GM19438 (cell line): ENCODE data around the gene SLC22A8.
"Not testable (repeated sequence)": the region's sequence is repeated elsewhere in the genome, so short reads cannot be mapped to it uniquely, and the experiment has no call there.

Experiments used
- ATAC-seq: cut with Tn5 transposase; IDR thresholded peaks from one replicate; pipeline ENCODE4 v1.9.1; 2021; ENCODE audit warnings: low read depth; ENCODE audit not compliant: unreplicated experiment

SLC22A8 gene

GRCh38 chr11:63015521-63016215 lies at the start of gene SLC22A8:
SLC22A8 (minus strand) TSS chr11:63015841; CDS start chr11:63014958, 883 bp downstream.
- ATAC-seq: no peak

GRCh38 chr11:63046203-63046602 lies 30.6 kb upstream of the SLC22A8 start:
- ATAC-seq: not testable (repeated sequence)

GRCh38 chr11:63042596-63042995 lies 27.0 kb upstream of the SLC22A8 start:
- no peak for ATAC-seq

- no peak for ATAC-seq
These were observed 16.8 kb upstream of the SLC22A8 start for GRCh38 chr11:63032457-63032856.

- ATAC-seq: no peak
These were observed 8.4 kb upstream of the SLC22A8 start for GRCh38 chr11:63023841-63024648.

GRCh38 chr11:63023222-63023814 lies 7.7 kb upstream of the SLC22A8 start:
- ATAC-seq: no peak

GRCh38 chr11:63022441-63022840 lies 6.8 kb upstream of the SLC22A8 start:
- ATAC-seq: no peak

GRCh38 chr11:63020671-63021291 lies 5.1 kb upstream of the SLC22A8 start:
- ATAC-seq: no peak

GRCh38 chr11:63019506-63019905 lies 3.9 kb upstream of the SLC22A8 start:
- ATAC-seq: no peak

- no peak for ATAC-seq
These were observed 1.8 kb upstream of the SLC22A8 start for GRCh38 chr11:63017306-63017974.

- ATAC-seq: no peak
These were observed 1.1 kb downstream of the SLC22A8 start for GRCh38 chr11:63014408-63015055.

- ATAC-seq: no peak
These were observed 2.8 kb downstream of the SLC22A8 start for GRCh38 chr11:63012839-63013238.

GRCh38 chr11:63012430-63012829 lies 3.2 kb downstream of the SLC22A8 start:
- ATAC-seq: no peak

- ATAC-seq: no peak
These were observed 4.7 kb downstream of the SLC22A8 start for GRCh38 chr11:63010934-63011439.

GRCh38 chr11:63007920-63008319 lies 7.7 kb downstream of the SLC22A8 start:
- ATAC-seq: no peak

GRCh38 chr11:63001456-63001855 lies 14.2 kb downstream of the SLC22A8 start:
- no peak for ATAC-seq

- no peak for ATAC-seq
These were observed 16.0 kb downstream of the SLC22A8 start for GRCh38 chr11:62999649-63000048.

GRCh38 chr11:62999156-62999555 lies 16.5 kb downstream of the SLC22A8 start:
- no peak for ATAC-seq

GRCh38 chr11:62996271-62996670 lies 19.4 kb downstream of the SLC22A8 start:
- ATAC-seq: no peak

- no peak for ATAC-seq
These were observed 20.9 kb downstream of the SLC22A8 start for GRCh38 chr11:62994775-62995174.
